ACHN (cell line): ENCODE measurements around the gene FHIT.
"Not testable (repeated sequence)": the region's sequence is repeated elsewhere in the genome, so short reads cannot be mapped to it uniquely, and the experiment has no call there.

Experiments
- DNase-seq: peaks from one replicate; pipeline ENCODE4 v3.0.0-alpha.2; 2015
- in situ Hi-C: cut with HindIII; loops from 2 replicates; pipeline ENCODE4 v1.10.0; 2017; ENCODE audit warnings: low sequenced_read_pairs, low pct_ligation_motif_present, low pct_unique_long_range_greater_than_20kb

FHIT gene

DNA sequence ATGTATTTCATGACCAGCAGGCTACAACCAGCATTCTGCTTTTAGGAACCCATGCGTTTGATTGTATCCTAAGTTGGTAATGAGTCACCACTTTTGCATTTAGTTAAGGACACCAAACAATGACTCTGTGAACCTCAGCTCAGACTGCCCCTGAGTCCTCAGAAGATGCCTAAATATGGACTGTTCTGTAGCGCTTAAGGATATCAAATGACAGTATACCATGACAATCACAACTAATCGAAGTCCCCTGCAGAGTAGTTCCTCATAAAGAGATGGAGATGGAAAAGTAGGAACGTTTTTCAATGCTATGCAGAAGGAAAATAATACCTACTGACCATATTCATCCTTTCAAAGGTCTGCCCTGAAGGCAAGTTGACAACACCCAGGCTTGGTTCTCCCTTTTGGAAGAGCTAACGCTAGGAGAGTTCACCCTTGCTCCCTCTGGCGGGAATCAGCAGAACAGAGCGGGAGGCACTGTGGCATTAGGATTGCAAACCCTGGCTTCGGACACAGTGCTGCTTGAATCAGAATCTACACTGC lies 508.6 kb downstream of the FHIT start:
- in situ Hi-C loops, result no loop called here
- DNase-seq, result no peak

DNA sequence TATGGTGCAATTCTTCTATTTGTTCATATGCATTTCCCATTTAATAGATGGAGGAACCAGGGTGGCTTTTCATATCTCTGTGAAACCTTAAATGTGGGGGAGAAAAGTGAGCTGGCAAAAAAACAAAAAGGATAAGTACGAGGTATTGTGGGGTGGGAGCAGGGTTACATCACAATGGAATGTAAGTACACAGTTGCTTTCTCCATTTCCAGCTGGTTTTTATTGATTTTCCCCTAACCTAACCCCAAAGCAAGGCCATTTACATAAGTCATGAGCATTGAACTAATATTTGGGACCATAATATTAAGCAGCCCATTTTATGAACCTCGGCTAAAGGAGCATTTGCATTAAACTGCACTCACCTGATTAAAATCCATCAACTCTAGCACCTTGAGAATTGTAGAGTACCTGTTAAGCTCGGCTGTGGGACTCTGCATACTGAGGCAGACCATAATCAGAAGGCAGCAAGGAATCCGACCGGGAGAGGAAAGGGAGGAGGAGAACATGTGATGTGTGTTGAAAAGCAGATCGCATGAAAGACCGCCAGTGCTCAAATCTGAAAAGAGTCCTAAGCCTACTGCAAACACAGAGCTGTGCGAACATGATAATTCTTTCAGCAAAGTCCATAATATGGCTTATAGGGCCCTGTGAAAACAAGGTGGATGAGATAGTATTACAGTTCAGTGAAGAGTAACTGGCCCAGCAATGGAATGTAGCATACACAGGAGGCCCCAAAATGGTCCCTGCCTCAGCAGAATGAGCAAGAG lies 513.4 kb downstream of the FHIT start:
- no peak for DNase-seq
- in situ Hi-C loops, result no loop called here

- in situ Hi-C loops, result no loop called here
- no peak for DNase-seq
Observed at GRCh38 chr3:60730371-60730770, 520.9 kb downstream of the FHIT start.

GRCh38 chr3:60729056-60729455 lies 522.2 kb downstream of the FHIT start:
- in situ Hi-C loops, result no loop called here
- no peak for DNase-seq

DNA sequence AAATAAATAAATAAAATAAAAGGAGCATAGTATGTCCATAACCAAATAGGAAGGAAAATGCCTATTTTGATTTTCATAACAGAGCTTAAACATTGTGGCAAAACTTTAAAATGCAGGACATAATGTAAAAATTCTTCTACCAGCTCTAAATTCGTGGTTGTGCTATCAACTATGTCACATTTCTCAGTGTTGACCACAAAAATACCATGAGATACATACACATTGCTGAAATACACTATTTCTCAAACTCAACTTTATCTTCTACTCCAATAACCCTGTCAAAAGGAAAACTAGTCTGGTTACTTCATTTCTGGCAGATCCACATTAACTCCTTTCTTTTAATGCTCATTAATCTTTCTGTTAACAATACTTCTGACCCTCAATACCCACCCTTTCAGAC lies 523.2 kb downstream of the FHIT start:
- in situ Hi-C loops, result no loop called here

GRCh38 chr3:60720736-60721135 lies 530.5 kb downstream of the FHIT start:
- in situ Hi-C loops, result no loop called here
- no peak for DNase-seq

More for the DNA sequence above, 523.2 kb downstream of the FHIT start:
- DNase-seq, result no peak

GRCh38 chr3:60716573-60716972 lies 534.7 kb downstream of the FHIT start:
- DNase-seq, result no peak
- in situ Hi-C loops, result no loop called here

- in situ Hi-C loops, result no loop called here
- DNase-seq, result no peak
Observed at GRCh38 chr3:60708191-60708975, 542.9 kb downstream of the FHIT start.

DNA sequence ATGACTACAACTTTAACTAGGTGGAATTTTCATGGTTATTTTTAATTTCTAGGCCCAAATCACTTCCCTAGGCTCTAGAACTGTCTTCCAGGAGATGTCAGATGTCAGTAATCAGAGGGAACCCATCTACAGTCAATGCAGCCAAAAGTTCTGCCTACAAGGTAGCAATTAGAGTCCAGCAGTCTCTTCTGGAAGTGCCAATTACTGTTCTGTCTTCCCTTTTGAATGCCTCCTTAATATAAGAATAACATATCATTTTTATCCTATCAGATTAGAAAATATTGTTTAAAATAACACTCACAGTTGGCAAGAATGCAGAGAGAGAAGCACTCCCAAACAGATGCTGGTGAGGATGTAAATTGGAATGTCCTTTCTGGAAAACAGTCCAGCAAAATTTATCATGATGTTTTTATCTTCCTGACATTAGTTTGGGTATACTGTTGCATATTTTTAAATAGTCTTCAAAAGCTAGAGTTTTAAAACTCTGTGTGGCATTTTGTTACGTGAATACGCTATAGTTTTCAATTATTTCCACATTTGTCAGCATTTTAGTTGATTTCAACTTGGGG lies 543.7 kb downstream of the FHIT start:
- no peak for DNase-seq
- in situ Hi-C loops, result no loop called here

DNA sequence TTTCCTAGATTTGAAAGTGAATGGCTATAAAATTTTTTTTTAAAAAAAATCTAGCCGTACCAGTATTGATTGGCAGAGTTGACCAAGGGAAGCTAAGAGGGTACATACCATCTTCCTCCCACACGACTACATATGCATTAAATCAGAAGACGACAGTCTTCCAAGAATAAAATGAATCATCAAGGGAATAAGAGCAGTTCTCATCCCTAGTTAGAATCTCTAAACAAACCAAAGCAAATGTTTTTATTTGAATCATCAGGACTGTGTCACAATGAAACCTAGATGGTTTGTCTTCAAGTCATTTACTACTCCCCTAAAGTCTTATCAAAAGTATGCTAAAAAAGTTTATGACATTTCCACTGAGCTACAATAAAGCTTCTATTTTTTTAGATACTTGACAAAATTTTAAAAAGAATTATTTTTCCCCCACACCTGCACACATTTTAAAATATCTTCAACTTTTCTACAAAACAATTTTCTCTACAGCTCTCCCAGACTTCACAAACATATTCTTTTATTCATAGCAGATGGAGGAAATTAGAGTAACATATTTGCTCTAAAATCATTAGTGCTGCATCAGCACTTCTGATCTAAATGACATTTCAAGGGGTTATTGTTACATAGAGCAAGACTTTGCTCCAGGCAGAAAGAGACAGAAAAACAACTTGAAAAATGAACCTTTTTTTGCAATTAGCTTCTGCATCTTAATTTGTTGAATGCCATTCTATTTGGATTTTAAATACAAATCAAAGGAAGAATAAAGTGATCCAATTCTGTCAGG lies 547.1 kb downstream of the FHIT start:
- in situ Hi-C loops, result no loop called here
- DNase-seq, result no peak

DNA sequence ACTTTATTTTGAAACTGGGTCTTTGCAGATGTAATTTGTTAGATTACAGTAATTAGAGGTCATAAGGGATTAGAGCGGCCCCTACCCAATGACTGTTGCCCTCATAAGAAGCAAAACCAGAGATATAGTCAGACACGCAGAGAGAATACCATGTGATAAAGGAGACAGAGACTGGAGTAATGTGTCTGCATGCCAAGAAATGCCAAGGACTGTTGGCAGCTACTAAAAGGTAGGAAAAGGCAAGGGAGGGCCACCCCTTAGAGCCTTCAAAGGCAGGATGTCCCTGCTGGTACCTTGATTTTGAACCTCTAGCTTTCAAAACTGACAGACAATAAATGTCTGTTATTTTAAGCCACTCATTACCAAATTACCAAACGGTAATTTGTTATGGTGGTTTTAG lies 548.2 kb downstream of the FHIT start:
- no peak for DNase-seq
- in situ Hi-C loops, result no loop called here

- DNase-seq, result no peak
- in situ Hi-C loops, result no loop called here
Observed at GRCh38 chr3:60698117-60698516, 553.1 kb downstream of the FHIT start.

DNA sequence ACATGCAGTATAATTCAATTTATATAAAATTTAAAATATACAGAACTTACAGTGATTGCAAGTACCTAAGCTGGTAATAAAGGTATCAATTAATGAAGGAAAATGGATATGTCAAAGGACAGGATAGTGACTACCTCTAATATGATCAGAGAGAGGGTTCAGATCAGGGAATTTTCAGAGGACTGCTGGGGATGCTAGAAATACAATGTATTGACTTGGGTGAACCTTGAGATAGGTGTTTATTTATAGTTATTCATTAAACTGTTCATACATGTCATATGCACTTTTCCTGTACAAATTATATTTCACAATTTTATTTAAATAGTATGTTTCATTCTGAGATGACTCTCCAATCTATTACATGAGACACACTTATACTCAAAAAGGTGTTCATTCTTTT lies 554.1 kb downstream of the FHIT start:
- DNase-seq, result no peak
- in situ Hi-C loops, result no loop called here

- DNase-seq, result no peak
- in situ Hi-C loops, result no loop called here
Observed at GRCh38 chr3:60696428-60697125, 554.7 kb downstream of the FHIT start.

- in situ Hi-C loops, result no loop called here
Observed at GRCh38 chr3:60675424-60675823, 575.8 kb downstream of the FHIT start.

GRCh38 chr3:60674870-60675269 lies 576.4 kb downstream of the FHIT start:
- no peak for DNase-seq
- in situ Hi-C loops, result no loop called here

More at GRCh38 chr3:60675424-60675823, 575.8 kb downstream of the FHIT start:
- no peak for DNase-seq

DNA sequence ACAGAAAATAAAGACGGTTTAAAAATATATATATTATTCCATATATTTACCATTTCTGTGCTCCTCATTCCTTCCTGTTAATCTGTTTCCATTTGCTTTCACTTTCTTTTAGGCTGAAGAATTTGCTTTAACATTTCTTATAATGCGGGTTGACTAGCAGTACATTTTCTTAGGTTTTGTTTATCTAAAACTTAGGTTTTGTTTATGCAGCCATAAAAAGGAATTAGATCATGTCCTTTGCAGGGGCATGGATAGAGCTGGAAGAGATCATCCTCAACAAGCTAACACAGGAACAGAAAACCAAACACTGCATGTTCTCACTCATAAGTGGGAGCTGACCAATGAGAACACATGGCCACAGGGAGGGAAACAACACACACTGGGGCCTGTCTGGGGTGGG lies 578.1 kb downstream of the FHIT start:
- in situ Hi-C loops, result no loop called here
- no peak for DNase-seq

DNA sequence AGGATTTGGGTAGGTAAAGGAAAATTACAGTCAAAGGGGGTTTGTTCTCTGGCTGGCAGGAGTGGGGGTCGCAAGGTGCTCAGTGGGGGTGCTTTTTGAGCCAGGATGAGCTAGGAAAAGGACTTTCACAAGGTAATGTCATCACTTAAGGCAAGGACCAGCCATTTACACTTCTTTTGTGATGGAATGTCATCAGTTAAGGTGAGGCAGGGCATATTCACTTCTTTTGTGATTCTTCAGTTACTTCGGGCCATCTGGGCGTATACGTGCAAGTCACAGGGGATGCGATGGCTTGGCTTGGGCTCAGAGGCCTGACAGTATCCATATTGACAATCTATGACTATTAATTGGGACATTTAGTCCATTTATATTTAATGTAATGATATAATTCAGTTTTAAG lies 578.9 kb downstream of the FHIT start:
- in situ Hi-C loops, DNase-seq: not testable (repeated sequence)
